ENCODE results near the gene LCN10. TPM values are rescaled to one million over a fixed set of nuclear protein-coding genes. Genes with fewer than 3 reads are reported as not detected.

LCN10 gene
- total RNA-seq, 4 donors from 2014 or later: 3.9 to 16.5 (median 9.9) TPM

DNA sequence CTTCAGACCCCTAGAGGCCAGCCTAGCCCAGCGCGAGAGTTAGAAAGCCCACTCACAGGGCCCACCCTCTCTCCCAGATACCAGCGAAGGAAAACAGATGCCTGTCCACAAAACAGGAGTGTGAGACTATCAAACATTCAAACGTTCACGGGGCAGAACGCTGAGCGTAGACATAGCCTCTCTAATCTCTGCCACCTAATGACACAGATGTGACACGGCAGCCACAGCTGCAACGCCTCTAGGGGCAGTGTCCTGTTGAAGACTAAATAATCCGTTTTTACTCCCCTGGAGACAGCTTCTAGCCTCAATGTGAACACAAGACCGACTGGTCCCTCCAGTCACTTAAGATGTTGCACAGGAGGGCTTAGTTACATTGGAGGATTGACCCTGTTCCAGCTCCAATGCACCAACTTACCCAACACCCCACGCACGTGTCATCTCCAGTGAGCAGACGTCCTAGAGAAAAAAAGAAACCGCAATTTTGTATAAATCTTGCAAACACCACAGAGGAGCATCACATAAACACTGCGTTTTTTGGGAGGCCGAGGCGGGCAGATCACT, 16.0 kb downstream of the LCN10 start:
- H3K36me3 ChIP-seq: peaks cover 0 to 51% of the 10 kb centered on the region in 2 donors
- H3K4me3 ChIP-seq: peak overlapping the region; percentile 47 to 89
- ATAC-seq: no peak
- WGBS, 2 donors (ENCODE audit: low coverage in 1 of 2): 15 to 24% methylated on average over 7 to 15 of the region's 18 CpGs
- no peaks in the 10 kb centered on the region for H3K9me3 ChIP-seq
- peak overlapping the region in 2 of 4 donors; percentile 16 to 82 for H3K27ac ChIP-seq
- H3K27me3 ChIP-seq: no peaks in the 10 kb centered on the region
- TF ChIP-seq EP300 (IDR thresholded peaks at IDR 0.05): no peak
- TF ChIP-seq, protein P1, sequence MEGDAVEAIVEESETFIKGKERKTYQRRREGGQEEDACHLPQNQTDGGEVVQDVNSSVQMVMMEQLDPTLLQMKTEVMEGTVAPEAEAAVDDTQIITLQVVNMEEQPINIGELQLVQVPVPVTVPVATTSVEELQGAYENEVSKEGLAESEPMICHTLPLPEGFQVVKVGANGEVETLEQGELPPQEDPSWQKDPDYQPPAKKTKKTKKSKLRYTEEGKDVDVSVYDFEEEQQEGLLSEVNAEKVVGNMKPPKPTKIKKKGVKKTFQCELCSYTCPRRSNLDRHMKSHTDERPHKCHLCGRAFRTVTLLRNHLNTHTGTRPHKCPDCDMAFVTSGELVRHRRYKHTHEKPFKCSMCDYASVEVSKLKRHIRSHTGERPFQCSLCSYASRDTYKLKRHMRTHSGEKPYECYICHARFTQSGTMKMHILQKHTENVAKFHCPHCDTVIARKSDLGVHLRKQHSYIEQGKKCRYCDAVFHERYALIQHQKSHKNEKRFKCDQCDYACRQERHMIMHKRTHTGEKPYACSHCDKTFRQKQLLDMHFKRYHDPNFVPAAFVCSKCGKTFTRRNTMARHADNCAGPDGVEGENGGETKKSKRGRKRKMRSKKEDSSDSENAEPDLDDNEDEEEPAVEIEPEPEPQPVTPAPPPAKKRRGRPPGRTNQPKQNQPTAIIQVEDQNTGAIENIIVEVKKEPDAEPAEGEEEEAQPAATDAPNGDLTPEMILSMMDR (IDR thresholded peaks at IDR 0.05): peak in 1 of 4 experiments; percentile 24
- peaks cover 0 to 80% (median 30%) of the 10 kb centered on the region in 3 donors for H3K4me1 ChIP-seq

DNA sequence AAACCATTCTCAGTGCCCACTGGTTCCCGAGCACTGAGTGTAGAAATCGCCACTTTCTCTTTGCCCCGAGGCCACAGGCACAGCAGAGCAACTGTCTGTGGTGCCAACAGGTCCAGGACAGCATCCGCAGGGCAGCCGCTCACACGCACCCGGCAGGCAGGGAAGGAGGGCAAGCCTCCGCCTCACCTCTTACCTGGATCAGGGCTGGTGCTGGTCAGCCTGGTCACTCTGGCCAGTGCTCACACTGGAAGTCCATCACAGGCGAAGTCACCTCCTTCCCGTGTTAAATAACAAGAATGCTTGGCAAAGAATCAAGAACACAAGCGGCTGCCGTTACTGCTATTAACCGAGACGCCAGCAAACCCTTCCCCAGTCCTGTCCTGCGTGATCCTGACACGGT, 16.6 kb downstream of the LCN10 start:
- Histone ChIP-seq H3K27me3 (no peaks in the 10 kb centered on the region), H3K9me3 (no peaks in the 10 kb centered on the region), H3K27ac (peak overlapping the region in 3 of 4 donors; percentile 16 to 82 (median 26)), H3K36me3 (peaks cover 0 to 57% of the 10 kb centered on the region in 2 donors), H3K4me3 (peak overlapping the region in 1 of 2 donors; percentile 89), H3K4me1 (peaks cover 0 to 86% (median 34%) of the 10 kb centered on the region in 3 donors)
- TF ChIP-seq POLR2AphosphoS5 (IDR thresholded peaks at IDR 0.05) (no peak), EP300 (IDR thresholded peaks at IDR 0.05) (no peak), POLR2A (IDR thresholded peaks at IDR 0.05) (no peak)
- TF ChIP-seq, protein P1 (IDR thresholded peaks at IDR 0.05): no peak
- ATAC-seq: no peak
- 55 to 57% methylated on average over 4 of the region's 16 CpGs for WGBS, 2 donors (ENCODE audit: low coverage in 1 of 2)

GRCh38 chr9:136725612-136726011, 17.1 kb downstream of the LCN10 start:
- WGBS, 2 donors (ENCODE audit: low coverage in 1 of 2): 75% methylated on average over 4 of the region's 10 CpGs; no CpG with 5 or more reads in 1 of the 2 donors
- H3K27ac ChIP-seq: peak overlapping the region in 2 of 4 donors; percentile 16 to 26
- TF ChIP-seq EP300 (IDR thresholded peaks at IDR 0.05) (no peak), POLR2AphosphoS5 (IDR thresholded peaks at IDR 0.05) (no peak), POLR2A (IDR thresholded peaks at IDR 0.05) (no peak)
- TF ChIP-seq, protein P1 (IDR thresholded peaks at IDR 0.05): no peak
- H3K4me3 ChIP-seq: peak overlapping the region in 1 of 2 donors; percentile 89
- ATAC-seq: no peak
- peaks cover 0 to 61% of the 10 kb centered on the region in 2 donors for H3K36me3 ChIP-seq
- no peaks in the 10 kb centered on the region for H3K9me3 ChIP-seq
- no peaks in the 10 kb centered on the region for H3K27me3 ChIP-seq
- H3K4me1 ChIP-seq: peaks cover 0 to 91% (median 38%) of the 10 kb centered on the region in 3 donors

DNA sequence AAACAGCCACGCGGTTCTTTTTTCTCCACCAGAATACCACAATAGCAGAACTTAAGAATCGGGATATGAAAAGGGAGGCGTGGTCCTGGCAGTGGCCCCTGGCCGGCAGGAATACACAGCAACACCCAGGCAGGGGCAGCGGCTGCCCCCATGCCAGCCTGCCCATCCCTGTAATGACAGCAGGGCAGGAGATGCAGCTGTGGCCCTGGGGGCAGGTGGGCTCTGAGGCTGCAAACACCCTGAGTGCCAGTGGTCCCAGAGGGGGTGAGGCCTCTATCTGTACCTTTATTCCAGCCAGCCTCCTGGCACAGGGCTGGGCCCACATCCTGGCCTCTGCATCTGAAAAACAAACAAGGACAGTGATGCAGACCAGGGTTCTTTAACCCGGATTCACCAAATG, 18.0 kb downstream of the LCN10 start:
- peaks cover 0 to 95% (median 47%) of the 10 kb centered on the region in 3 donors for H3K4me1 ChIP-seq
- 69% methylated on average over 6 of the region's 7 CpGs; no CpG with 5 or more reads in 1 of the 2 donors for WGBS, 2 donors (ENCODE audit: low coverage in 1 of 2)
- no peak overlapping the region for H3K27ac ChIP-seq
- no peaks in the 10 kb centered on the region for H3K27me3 ChIP-seq
- ATAC-seq: no peak
- no peaks in the 10 kb centered on the region for H3K9me3 ChIP-seq
- no peak overlapping the region for H3K4me3 ChIP-seq
- TF ChIP-seq POLR2A (IDR thresholded peaks at IDR 0.05) (no peak), EP300 (IDR thresholded peaks at IDR 0.05) (no peak), POLR2AphosphoS5 (IDR thresholded peaks at IDR 0.05) (no peak)
- TF ChIP-seq, protein P1 (IDR thresholded peaks at IDR 0.05): no peak
- H3K36me3 ChIP-seq: peaks cover 0 to 61% of the 10 kb centered on the region in 2 donors

GRCh38 chr9:136723989-136724388, 18.8 kb downstream of the LCN10 start:
- TF ChIP-seq EP300 (IDR thresholded peaks at IDR 0.05): no peak
- TF ChIP-seq POLR2A (IDR thresholded peaks at IDR 0.05): no peak
- TF ChIP-seq, protein P1 (IDR thresholded peaks at IDR 0.05): no peak
- TF ChIP-seq POLR2AphosphoS5 (IDR thresholded peaks at IDR 0.05): no peak
- no peak overlapping the region for H3K27ac ChIP-seq
- no peaks in the 10 kb centered on the region for H3K9me3 ChIP-seq
- no peak overlapping the region for H3K4me3 ChIP-seq
- no peaks in the 10 kb centered on the region for H3K27me3 ChIP-seq
- ATAC-seq: no peak
- WGBS, 2 donors (ENCODE audit: low coverage in 1 of 2): 57% methylated on average over 1 of the region's 8 CpGs; no CpG with 5 or more reads in 1 of the 2 donors
- H3K4me1 ChIP-seq: peaks cover 0 to 95% (median 50%) of the 10 kb centered on the region in 3 donors
- peaks cover 0 to 61% of the 10 kb centered on the region in 2 donors for H3K36me3 ChIP-seq
